LoVo (cell line): ENCODE measurements around the gene GPR176.

ENCODE experiments used
- DNase-seq: peaks from one replicate; pipeline ENCODE4 v3.0.0-alpha.2; 2016; ENCODE audit warnings: low spot score

Gene GPR176

GRCh38 chr15:39889601-39890000, 30.5 kb downstream of the GPR176 start:
- DNase-seq, result no peak

GRCh38 chr15:39888809-39889208, 31.3 kb downstream of the GPR176 start:
- DNase-seq, result no peak

GRCh38 chr15:39888243-39888642, 31.8 kb downstream of the GPR176 start:
- no peak for DNase-seq

GRCh38 chr15:39887832-39888231, 32.2 kb downstream of the GPR176 start:
- peak; percentile 47 for DNase-seq

- no peak for DNase-seq
These were observed 32.9 kb downstream of the GPR176 start for GRCh38 chr15:39887211-39887610.

- no peak for DNase-seq
These were observed 33.6 kb downstream of the GPR176 start for GRCh38 chr15:39886418-39886817.

GRCh38 chr15:39885099-39885777, 34.8 kb downstream of the GPR176 start:
- no peak for DNase-seq

- no peak for DNase-seq
These were observed 35.7 kb downstream of the GPR176 start for GRCh38 chr15:39884351-39884750.

GRCh38 chr15:39882602-39883001, 37.5 kb downstream of the GPR176 start:
- no peak for DNase-seq

GRCh38 chr15:39881790-39882189, 38.3 kb downstream of the GPR176 start:
- no peak for DNase-seq

GRCh38 chr15:39880718-39881387, 39.2 kb downstream of the GPR176 start:
- DNase-seq, result no peak

GRCh38 chr15:39878406-39878785, 41.7 kb downstream of the GPR176 start:
- no peak for DNase-seq

GRCh38 chr15:39874890-39875549, 45.0 kb downstream of the GPR176 start:
- DNase-seq, result peak; percentile 38

GRCh38 chr15:39873978-39874377, 46.1 kb downstream of the GPR176 start:
- DNase-seq, result no peak

GRCh38 chr15:39870537-39870936, 49.5 kb downstream of the GPR176 start:
- DNase-seq, result no peak

GRCh38 chr15:39869858-39870515, 50.1 kb downstream of the GPR176 start:
- DNase-seq, result no peak

- no peak for DNase-seq
These were observed 50.8 kb downstream of the GPR176 start for GRCh38 chr15:39869254-39869653.

GRCh38 chr15:39868396-39868795, 51.7 kb downstream of the GPR176 start:
- DNase-seq, result no peak

GRCh38 chr15:39864116-39864515, 56.0 kb downstream of the GPR176 start:
- no peak for DNase-seq

GRCh38 chr15:39860871-39861270, 59.2 kb downstream of the GPR176 start:
- DNase-seq, result no peak

GRCh38 chr15:39860200-39860599, 59.9 kb downstream of the GPR176 start:
- DNase-seq, result no peak

- DNase-seq, result no peak
These were observed 60.4 kb downstream of the GPR176 start for GRCh38 chr15:39859636-39860035.

GRCh38 chr15:39857132-39857531, 62.9 kb downstream of the GPR176 start:
- no peak for DNase-seq
